HS-5 (cell line): ENCODE data around the gene AP1B1.

Experiments used
- DNase-seq: peaks from one replicate; pipeline ENCODE4 v3.0.0-alpha.2; 2012; ENCODE audit warnings: low read depth

Gene AP1B1

DNA sequence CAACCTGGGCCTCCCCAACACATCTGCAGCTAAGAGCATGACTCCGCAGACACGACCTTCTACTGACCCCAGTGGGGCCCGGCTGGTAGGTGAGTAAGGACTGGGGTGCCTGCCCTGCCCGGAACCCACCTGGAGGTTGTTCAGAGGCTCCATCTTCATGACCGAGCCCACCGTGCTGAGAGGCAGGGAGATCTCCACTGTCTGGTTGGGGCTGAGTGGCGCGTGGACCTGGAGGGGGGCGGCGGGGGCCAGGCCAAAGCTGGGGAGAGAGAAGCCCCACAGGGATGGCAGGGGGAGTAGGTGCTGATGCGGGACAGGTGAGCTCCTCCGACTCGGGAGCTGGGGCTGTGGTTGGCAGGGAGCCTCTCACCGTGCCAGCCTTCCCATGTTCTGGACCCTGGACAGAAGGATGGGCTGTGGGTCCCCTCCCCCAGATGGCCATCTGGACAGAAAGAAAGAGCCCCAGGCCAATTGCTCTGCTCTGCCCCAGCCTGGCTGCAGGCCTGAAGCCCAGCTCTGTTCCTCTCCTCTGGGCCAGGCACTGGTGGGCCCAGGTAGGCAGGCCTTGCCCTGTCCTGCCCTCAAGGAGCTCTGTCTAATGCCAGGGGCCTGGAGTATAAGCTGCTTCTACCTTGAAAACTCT, 56.6 kb downstream of the AP1B1 start:
- no peak for DNase-seq

DNA sequence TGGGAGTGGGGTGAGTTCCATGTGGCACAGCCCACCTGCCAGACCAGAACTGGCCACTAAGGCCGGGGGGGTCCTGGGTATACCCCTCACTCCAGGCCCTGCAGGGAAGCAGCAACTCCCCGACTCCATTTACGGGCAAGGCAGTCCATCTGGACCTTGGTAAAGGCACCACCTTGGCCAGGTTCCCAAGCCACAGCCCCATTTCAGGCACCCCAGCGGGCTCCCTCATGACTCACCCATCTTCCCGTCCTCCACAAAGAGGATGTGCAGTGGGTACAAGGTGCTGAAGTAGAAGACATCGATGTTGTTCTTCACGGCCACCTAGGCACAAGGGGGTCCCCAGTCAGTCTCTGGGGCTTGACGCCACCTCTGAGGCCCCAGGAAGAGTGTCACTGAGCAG, 57.2 kb downstream of the AP1B1 start:
- DNase-seq, result no peak

DNA sequence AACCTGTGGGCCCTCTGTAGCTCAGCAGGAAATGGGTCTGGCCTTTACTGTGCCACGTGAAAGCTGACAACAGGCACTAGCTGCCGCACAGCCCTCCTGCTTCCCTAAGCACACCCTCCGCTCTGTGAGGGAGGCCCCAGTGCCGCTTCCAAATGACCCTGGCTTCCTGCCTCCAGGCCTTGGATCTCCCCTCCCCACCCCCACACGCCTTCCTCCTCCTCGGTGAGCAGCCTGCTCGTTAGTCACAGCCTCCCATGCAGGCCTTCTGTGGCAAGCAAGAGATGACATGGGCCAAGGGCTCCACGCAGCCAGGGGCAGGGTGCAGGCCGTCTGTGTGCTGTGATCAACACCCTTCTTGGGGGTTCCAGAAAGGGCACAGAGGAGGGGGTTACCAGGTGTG, 57.6 kb downstream of the AP1B1 start:
- no peak for DNase-seq

DNA sequence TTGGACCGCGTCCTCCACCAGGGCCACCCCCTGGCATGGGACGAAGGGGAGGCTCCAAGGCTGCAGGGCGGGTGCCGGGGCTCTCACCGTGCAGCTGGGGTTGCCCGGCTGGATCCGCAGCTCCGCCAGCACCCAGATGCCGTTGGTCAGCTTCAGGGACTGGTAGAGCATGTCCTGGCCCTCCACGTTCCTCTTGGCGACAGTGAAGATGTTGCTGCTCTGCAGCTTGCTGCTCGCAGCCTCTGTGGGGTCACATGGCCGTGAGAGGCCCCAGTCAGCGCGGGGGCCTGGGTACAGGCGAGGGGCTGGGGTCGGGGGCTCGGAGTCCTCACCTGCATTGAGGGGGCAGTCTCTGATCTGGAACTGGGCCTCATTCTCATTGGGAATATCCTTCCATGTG, 58.1 kb downstream of the AP1B1 start:
- no peak for DNase-seq

DNA sequence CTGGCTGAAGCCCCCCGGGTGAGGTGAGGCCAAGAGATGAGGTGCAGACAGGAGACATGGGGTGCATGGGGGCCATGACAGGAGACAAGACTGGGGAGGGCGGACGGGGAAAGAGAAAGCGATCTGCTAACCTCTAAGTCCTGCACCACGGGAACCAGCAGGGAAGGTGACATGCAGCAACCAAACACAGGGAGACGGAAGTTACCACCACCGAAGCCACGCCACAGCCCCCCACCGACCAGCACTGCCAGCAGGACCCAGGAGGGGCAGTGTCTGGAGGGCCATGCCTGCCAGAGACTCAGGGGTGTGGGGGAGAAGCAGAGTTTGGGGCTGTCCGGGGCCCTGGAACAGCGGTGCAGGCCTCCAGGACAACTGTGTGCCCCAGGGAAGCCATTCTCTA, 58.8 kb downstream of the AP1B1 start:
- no peak for DNase-seq

DNA sequence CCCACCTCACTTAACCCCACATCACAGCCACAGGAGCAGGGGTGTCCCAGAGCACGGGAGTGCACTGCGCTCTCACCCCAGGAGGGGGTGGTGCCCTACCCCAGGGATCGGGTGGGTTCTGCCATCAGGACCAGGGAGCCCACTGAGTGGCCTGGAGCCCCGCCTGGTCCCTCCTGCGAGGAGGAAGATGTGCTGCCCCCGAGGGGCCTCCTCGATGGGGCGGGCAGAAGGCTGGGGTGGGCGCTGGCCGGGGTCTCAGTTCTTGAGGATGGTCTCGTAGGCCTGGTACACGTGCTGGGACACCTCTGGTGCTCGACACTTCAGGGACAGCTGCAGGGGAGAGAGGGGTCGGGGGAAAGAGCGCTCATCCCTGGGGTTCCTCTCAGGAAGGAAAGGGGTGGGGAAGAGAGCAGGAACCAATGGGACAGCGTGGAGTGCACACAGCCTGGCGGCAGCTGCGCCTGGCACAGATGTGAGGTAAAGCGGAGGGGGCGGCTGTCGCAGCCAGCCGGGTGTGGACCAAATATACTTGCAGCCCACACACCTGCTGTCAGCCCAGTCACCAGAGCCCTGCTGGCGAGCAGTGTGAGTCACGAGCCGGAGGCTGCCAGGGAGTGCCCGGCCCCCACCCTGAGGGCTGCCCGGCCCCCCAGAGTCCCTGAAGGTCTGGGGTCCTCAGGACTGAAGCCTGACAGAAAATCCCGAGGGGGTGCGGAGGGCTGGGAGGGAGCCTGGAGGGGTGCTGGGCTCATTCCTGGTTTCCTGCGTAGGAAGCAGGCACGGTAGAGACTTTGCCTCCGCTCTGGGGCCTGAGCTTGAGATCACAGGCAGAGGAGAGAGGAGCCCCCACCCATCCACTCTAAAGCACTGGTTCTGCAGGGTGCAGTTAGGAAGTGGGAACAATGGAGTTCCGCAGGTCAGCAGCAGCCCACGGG, 59.5 kb downstream of the AP1B1 start:
- no peak for DNase-seq

DNA sequence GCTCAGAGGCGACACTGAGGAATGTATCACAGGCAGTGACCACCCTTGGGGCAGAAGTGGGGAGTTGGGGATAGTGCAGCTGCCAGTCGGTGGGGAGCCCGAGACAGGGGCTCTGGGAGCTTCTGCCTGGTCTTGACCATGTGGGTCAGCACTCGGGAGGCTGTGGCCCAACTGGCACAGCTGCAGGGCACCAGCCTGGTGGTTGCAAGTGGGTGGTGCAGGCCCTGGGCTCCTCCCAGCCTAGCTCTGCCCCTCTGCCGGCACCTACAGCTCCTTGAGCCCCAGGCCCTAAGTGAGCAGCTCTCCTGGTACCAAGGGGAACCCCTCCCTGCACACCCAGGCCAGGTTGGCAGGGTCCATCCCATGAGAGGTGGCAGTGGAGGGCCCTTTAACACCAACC, 60.3 kb downstream of the AP1B1 start:
- no peak for DNase-seq

DNA sequence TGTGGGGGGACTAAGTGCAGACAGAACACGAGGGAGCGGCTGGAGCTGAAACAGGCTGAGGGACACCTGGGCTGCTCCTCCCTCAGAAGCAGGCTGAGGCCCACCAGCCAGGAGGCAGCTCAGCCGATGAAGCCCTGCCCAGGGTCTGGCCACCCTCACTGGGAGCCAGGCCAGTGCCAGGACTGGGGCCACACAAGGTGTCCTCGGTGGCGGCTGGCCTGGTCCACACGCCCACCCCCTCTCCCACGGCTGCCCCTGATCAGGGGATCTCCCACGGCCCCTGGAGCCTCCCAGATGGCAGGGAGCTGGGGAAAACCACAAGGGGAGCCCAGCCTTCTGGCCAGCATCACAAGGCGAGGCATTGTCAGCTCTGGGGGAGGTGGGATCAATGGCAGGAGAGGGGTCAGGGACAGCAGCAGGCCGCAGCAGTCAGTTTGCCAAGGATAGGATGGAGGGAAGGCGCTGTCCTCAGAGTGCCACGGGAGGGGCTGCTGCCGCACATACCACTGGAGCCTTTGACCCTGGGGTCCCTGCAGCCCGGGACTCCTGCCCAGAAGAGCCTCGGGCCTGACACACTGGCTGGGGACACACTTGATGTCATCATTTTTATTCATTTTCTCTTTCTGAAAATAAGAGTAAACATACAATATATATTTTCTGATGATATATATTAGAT, 61.1 kb downstream of the AP1B1 start:
- DNase-seq, result no peak

DNA sequence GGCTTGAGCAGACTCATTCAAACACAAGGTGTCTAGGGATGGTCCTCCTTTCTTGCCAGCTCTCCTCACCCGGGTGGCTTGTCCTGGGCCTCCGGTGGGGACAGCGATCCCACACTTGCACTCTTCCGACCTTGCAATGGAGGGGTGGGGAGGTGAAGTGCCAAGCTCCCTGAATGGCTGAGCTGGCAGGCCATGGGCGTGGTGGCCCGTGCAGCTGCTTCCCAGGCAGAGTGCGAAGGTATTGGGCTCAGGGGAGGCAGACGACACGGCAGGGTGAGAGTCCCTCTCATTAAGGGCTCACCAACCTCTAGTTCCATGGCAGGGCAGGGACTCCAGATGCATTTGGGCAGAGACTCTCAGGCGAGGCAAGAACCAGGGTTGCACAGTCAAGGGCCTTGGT, 61.9 kb downstream of the AP1B1 start:
- DNase-seq, result no peak

DNA sequence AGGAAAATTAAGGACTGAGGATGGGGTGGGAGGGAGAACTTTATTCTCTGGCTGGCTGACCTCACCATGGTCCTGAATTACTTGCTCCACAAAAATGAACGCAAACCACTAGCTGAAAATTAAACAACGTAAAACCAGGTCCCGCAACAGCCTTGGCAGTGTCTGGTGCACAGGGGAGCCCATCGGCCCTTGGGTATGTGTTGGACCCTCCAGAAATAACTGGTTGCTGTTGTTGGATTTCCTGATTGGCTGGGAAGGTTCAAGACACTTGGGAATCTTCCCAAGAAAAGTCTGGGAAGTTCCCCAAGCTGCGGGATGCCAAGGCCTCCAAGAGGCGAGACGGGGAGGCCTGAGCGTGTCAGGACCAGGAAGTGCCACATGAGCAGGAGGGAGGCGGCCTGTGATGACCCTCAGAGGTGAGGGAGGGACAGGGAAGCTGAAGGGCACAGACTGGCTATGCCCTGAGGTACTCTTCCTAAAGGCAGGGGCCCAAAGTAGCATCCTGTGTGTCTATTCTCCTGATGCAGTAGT, 62.5 kb downstream of the AP1B1 start:
- DNase-seq, result no peak

DNA sequence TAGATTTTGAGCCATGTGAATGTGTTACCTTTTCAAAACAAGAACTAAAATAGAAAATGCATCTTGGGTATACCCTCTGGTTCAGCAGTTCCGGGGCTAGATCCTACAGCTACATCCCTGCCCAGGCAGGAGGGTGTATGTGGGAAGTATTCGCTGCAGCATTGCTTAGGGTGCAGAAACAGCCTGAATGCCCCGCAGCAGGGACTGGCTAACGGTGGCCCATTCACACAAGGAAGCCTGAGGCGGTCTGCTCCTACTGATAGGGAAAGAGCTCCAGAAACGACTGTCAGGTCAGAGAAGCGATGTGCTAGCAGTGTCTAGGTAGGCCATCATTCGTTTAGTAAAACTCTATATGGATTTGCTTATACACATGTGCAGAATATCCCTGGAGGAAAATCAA, 63.0 kb downstream of the AP1B1 start:
- DNase-seq, result no peak

DNA sequence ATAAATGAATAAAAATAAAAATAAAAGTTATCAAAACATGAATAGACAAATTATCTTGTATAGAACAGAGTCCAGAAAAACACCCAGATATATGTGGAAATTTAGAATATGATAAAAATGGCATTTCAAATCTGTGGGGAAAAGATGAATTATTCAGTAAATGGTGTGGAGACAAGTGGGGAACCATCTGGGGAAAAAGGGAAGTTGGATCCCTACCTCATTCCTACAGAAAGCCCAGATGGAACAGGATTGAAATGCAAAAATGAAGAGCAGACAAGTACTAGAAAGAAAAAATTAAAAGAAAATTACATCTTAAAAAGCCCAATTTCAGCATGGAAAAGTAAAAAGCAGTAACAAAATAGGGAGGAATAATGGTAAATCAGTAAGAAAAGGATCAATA, 64.7 kb downstream of the AP1B1 start:
- DNase-seq, result no peak

DNA sequence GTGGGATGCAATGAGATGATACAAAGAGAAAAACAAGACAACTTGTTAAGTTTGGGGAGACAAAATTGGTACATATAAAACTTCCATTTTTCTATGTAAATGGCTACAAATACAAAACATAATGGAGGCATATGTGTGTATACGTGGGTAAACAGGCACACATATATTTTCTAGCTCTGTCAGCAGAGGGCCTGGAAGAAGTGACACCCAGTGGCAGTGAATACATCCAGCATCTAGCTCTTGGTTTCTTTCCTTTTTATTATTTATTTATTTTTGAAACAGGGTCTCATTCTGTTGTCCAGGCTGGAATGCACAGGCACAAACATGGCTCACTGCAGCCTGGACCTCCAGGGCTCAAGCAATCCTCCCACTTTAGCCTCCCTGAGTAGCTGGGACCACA, 67.8 kb downstream of the AP1B1 start:
- DNase-seq, result no peak

DNA sequence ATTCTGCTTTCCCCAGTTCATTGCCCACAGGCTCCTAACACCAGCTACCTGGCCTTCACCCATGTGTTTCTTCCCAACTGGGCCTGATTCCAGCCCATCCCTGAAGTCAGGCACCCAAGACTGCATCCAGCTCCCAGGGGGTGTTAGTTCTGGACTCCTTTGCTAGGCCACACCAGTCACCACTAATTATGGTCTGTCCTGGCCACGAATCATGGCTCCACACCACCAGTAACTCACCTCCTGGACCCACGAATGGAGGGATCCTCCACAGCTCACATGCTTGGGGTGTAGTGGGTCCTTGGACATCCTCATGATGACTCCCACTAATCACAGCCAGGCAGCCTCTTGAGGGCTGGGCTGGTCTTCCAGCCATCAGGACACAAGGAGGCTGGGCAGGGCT, 69.3 kb downstream of the AP1B1 start:
- no peak for DNase-seq

DNA sequence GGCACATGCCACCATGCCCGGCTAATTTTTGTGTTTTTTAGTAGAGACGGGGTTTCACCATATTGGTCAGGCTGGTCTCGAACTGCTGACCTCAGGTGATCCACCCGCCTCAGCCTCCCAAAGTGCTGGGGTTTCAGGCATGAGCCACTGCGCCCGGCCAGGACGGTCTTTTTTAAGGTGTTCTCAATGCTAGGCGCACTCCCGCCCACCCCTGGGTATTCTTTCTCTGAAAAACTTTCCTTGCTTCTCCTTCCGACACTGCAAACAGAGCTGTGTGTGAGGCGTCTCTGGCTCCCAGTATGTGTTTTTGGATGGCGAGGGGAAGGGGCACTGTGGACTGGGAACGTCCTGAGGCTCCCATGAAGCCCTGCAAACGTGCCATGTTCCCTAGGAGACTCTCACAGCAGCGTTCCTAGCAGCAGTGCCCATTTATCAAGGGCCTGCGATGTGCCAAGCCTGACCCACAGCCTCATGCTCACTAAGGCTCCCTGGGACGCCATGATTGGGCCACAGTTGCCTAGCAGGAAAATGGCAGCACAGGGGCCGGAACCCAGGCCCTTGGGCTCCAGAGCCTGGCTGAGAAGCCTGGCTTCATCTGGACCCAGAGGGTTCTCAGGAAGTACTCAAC, 70.4 kb downstream of the AP1B1 start:
- no peak for DNase-seq

DNA sequence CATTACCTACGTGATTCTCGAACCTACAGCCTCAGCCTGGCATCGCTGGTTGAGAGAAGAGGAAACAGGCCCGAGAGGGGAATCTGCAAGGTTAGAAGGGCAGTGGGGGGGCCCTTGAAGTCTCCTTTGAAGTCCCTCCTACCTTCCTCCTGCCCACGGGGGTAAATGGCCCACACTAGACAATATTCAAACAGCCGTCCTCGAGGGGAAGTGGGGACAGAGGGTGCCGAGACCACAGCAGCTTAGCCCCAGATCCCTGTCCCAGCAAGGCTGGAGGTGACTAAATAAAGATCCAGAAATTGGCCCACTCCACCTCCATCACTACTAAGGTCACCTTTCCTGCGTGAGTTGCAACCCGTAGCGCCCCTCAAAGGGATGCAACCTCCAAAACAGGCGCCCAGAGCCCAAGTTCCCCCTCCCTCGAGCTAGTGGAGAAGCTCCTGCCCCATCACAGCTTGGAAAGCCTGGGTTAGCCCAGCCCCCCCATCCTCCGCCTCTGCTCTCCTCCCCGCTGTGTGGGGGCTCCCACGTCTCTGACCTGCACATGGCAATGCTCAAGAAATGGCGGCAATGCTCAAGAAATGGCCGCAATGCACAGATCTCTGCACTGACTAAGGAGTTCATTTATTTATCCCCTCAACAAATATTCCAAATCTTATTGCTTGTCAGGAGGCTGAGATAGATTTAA, 72.1 kb downstream of the AP1B1 start:
- no peak for DNase-seq

DNA sequence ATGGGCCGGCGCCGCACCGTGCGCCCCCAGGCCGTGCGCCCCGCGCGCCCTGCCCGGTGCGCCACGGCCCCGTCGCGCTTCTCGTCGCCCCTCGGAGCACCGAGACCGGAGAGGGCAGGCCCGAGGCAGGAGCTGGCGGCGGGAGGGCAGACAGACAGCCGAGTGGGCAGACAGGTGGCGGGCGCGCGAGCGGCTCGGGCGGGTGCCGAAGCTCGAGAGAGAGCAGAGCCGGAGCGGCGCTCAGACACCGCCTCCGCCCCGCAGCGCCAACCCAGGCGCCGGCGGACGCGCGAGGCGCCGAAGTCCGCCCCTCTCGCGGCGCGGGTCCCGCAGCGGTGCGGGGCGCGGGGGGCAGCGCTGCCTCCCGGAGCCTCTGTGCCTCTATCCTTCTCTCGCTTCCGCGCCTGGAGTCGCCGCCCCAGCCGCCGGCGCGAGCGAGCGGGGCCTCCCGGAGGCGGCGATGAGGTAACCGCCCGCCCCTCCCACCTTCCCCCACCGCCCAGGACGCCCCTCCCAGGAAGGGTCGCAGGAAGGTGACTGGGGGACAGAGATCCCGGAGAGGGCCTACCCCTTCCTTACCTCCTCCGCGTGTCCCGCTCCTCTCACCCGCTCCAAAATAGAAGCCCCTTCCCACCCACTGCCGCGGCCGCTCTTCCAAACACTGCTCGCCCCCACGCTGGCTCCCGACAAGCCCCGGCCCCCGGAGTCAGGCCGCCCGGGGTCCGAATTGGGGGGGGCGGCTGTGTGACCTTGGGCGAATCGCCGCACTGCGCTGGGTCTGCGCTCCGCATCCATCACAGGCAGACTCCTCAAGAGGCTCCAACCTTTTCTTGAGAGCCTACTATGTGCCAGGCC, 72.9 kb downstream of the AP1B1 start, which contains the start of gene RASL10A:
Gene RASL10A, minus strand, starts transcription at position 412 of the 855 bp plus-strand sequence. CDS start 451 bp downstream, outside the sequence.
- no peak for DNase-seq

DNA sequence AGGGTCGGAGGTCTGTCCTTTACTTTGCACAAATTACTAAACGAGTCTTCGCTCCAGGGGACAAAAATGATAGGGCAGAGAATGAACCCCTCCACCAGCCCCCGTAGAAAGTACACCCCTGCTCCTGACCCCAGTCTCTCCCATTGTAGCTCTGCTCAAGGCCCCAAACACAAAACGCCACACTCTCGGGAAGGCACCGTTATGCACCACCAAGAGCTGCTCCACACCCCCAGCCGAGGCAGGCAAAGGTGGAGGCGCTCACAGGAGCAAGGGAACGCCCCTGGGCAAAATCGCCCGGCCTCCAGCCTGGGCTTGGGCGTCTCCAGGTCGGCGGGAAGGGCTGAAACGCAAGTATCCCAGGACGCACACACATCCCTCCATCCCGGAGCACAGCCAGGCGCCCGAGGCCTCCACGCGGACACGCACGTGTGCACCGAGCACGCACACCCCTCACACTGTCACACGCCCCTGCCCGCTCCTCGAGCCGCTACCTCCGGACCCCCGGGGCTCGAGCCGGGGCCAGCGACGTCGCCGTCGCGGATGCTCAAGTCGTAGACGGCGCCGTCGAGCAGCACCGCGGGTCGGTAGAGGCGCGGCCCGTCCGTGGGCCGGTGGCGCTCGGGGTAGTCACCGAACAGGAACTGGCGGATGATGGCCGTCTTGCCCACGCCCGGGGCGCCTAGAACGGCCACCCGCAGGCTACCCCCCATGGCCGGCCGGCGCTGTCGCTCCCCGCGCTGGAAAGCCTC, 73.7 kb downstream of the AP1B1 start:
- no peak for DNase-seq

DNA sequence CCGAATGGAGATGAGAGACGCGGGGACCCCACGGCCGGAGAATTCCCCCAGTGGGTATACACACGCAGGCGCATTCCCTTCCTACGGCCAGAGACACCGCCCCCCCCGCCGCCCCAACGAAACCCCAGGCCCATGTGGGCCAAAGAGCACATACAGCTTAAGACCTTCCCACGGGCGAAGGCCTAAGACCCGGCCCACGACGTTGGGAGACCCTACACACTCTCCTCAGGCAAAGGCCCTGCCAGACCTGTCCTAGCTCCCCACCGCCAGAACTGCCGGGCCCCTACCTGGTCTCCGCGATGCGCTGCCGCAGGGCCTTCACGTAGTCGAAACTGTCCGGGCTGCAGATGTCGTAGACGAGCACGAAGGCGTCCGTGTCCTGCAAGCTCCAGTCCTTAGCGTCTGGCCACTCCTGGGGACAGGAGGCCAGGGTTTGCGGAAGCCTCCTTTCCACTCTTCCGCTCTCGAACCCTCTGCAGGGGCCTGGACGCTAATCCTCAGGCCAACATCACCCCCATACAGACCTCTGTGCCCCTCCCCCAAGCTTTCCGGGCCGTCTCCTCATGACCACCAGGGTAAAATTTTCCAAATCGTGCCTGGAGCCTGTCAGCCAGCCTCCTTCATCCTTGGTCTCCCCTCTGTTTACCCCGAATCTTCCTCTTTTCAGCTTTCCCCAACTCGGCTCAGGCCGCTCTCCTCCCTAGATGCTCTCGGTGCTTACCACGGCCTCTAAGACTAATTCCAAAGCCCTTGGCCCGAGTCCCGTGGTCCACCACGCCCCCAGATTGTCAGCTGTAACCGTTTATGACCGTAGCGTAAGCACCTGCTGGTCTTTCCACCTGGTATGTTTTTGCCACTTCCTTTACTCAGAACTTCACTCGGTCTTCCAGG, 74.5 kb downstream of the AP1B1 start:
- no peak for DNase-seq
